DOHH2 (cell line): Measurements from ENCODE around the gene RARB.

Experiments
- EZH2phosphoT487 ChIP-seq: fragments of 200-600 bp; sonication (generic); IDR thresholded peaks from 2 replicates; pipeline ENCODE4 v1.6.1; 2017; ENCODE audit warnings: borderline replicate concordance, mild to moderate bottlenecking, antibody characterized with exemption, low read length, moderate library complexity, mixed read lengths
- TF ChIP-seq, protein P1 (sequence below): fragments of 200-600 bp; sonication (generic); IDR thresholded peaks from one replicate; pipeline ENCODE4 v1.5.1; 2014; ENCODE audit warnings: antibody characterized with exemption, mild to moderate bottlenecking, low read depth, low read length; ENCODE audit not compliant: poor library complexity, severe bottlenecking

DNA sequence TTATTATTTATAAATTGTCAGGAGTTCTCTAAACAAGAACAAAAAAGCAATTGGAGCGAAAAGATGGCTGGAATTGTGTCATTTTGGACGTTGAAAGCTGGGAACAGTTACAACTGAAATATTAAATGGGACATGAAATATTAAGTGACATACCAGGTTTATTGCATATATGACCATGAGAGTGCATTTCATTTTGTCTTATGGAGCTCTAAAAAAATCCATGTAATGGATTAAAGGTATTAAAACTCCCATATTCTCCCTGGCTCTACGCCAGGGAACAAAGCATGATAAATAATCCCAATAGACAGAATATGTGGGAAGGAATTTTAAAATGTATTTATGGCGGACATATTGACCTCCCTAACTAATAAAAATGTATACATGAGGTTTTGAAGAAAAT is 17.7 kb downstream of the RARB start:
- TF ChIP-seq, protein P1, sequence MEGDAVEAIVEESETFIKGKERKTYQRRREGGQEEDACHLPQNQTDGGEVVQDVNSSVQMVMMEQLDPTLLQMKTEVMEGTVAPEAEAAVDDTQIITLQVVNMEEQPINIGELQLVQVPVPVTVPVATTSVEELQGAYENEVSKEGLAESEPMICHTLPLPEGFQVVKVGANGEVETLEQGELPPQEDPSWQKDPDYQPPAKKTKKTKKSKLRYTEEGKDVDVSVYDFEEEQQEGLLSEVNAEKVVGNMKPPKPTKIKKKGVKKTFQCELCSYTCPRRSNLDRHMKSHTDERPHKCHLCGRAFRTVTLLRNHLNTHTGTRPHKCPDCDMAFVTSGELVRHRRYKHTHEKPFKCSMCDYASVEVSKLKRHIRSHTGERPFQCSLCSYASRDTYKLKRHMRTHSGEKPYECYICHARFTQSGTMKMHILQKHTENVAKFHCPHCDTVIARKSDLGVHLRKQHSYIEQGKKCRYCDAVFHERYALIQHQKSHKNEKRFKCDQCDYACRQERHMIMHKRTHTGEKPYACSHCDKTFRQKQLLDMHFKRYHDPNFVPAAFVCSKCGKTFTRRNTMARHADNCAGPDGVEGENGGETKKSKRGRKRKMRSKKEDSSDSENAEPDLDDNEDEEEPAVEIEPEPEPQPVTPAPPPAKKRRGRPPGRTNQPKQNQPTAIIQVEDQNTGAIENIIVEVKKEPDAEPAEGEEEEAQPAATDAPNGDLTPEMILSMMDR, result no peak
- TF ChIP-seq EZH2phosphoT487, result no peak
